ENCODE data around the gene SGPP2.

SGPP2 gene

GRCh38 chr2:222440673-222441422, 16.5 kb downstream of the SGPP2 start:
- H3K27ac Mint-ChIP-seq = no peak overlapping the region
- peaks cover 4% of the 10 kb centered on the region for H3K27me3 Mint-ChIP-seq
- no peaks in the 10 kb centered on the region for H3K4me1 Mint-ChIP-seq
- no peak overlapping the region for H3K4me3 Mint-ChIP-seq
- H3K9me3 Mint-ChIP-seq = no peaks in the 10 kb centered on the region
- no peaks in the 10 kb centered on the region for H3K36me3 Mint-ChIP-seq

GRCh38 chr2:222442665-222443064, 18.3 kb downstream of the SGPP2 start:
- Mint-ChIP-seq H3K4me3 (no peak overlapping the region), H3K27ac (no peak overlapping the region), H3K4me1 (no peaks in the 10 kb centered on the region), H3K27me3 (peaks cover 6% of the 10 kb centered on the region), H3K36me3 (no peaks in the 10 kb centered on the region), H3K9me3 (no peaks in the 10 kb centered on the region)

GRCh38 chr2:222445227-222445626, 20.9 kb downstream of the SGPP2 start:
- Mint-ChIP-seq H3K4me1 (no peaks in the 10 kb centered on the region), H3K9me3 (no peaks in the 10 kb centered on the region), H3K27me3 (peaks cover 7% of the 10 kb centered on the region), H3K36me3 (no peaks in the 10 kb centered on the region), H3K27ac (no peak overlapping the region), H3K4me3 (no peak overlapping the region)

- Mint-ChIP-seq H3K27me3 (peaks cover 9% of the 10 kb centered on the region), H3K36me3 (no peaks in the 10 kb centered on the region), H3K4me1 (no peaks in the 10 kb centered on the region), H3K4me3 (no peak overlapping the region), H3K9me3 (no peaks in the 10 kb centered on the region), H3K27ac (no peak overlapping the region)
Measured at GRCh38 chr2:222447131-222447530, 22.8 kb downstream of the SGPP2 start.

GRCh38 chr2:222448748-222449181, 24.4 kb downstream of the SGPP2 start:
- H3K4me1 Mint-ChIP-seq = no peaks in the 10 kb centered on the region
- H3K27ac Mint-ChIP-seq = no peak overlapping the region
- H3K4me3 Mint-ChIP-seq = no peak overlapping the region
- H3K27me3 Mint-ChIP-seq = peaks cover 12% of the 10 kb centered on the region
- H3K36me3 Mint-ChIP-seq = no peaks in the 10 kb centered on the region
- no peaks in the 10 kb centered on the region for H3K9me3 Mint-ChIP-seq

- Mint-ChIP-seq H3K9me3 (no peaks in the 10 kb centered on the region), H3K4me3 (no peak overlapping the region), H3K36me3 (no peaks in the 10 kb centered on the region), H3K4me1 (no peaks in the 10 kb centered on the region), H3K27me3 (peaks cover 10% of the 10 kb centered on the region), H3K27ac (no peak overlapping the region)
Measured at GRCh38 chr2:222450021-222450420, 25.7 kb downstream of the SGPP2 start.

GRCh38 chr2:222451224-222451674, 26.9 kb downstream of the SGPP2 start:
- no peak overlapping the region for H3K27ac Mint-ChIP-seq
- H3K4me3 Mint-ChIP-seq = no peak overlapping the region
- H3K36me3 Mint-ChIP-seq = no peaks in the 10 kb centered on the region
- peaks cover 6% of the 10 kb centered on the region for H3K27me3 Mint-ChIP-seq
- no peaks in the 10 kb centered on the region for H3K4me1 Mint-ChIP-seq
- H3K9me3 Mint-ChIP-seq = no peaks in the 10 kb centered on the region

GRCh38 chr2:222452422-222452950, 28.1 kb downstream of the SGPP2 start:
- H3K27me3 Mint-ChIP-seq = peaks cover 6% of the 10 kb centered on the region
- H3K9me3 Mint-ChIP-seq = no peaks in the 10 kb centered on the region
- H3K27ac Mint-ChIP-seq = no peak overlapping the region
- H3K4me1 Mint-ChIP-seq = no peaks in the 10 kb centered on the region
- H3K36me3 Mint-ChIP-seq = no peaks in the 10 kb centered on the region
- H3K4me3 Mint-ChIP-seq = no peak overlapping the region

- Mint-ChIP-seq H3K27ac (no peak overlapping the region), H3K4me1 (no peaks in the 10 kb centered on the region), H3K4me3 (no peak overlapping the region), H3K9me3 (no peaks in the 10 kb centered on the region), H3K36me3 (no peaks in the 10 kb centered on the region), H3K27me3 (peaks cover 3% of the 10 kb centered on the region)
Measured at GRCh38 chr2:222456479-222457077, 32.2 kb downstream of the SGPP2 start.

- Mint-ChIP-seq H3K27me3 (no peaks in the 10 kb centered on the region), H3K4me3 (no peak overlapping the region), H3K9me3 (no peaks in the 10 kb centered on the region), H3K27ac (no peak overlapping the region), H3K4me1 (no peaks in the 10 kb centered on the region), H3K36me3 (no peaks in the 10 kb centered on the region)
Measured at GRCh38 chr2:222459983-222460382, 35.6 kb downstream of the SGPP2 start.

GRCh38 chr2:222465746-222466145, 41.4 kb downstream of the SGPP2 start:
- Mint-ChIP-seq H3K36me3 (no peaks in the 10 kb centered on the region), H3K4me3 (no peak overlapping the region), H3K9me3 (no peaks in the 10 kb centered on the region), H3K27me3 (peaks cover 5% of the 10 kb centered on the region), H3K27ac (no peak overlapping the region), H3K4me1 (no peaks in the 10 kb centered on the region)

- peaks cover 5% of the 10 kb centered on the region for H3K27me3 Mint-ChIP-seq
- no peaks in the 10 kb centered on the region for H3K4me1 Mint-ChIP-seq
- no peak overlapping the region for H3K4me3 Mint-ChIP-seq
- H3K9me3 Mint-ChIP-seq = no peaks in the 10 kb centered on the region
- no peaks in the 10 kb centered on the region for H3K36me3 Mint-ChIP-seq
- no peak overlapping the region for H3K27ac Mint-ChIP-seq
Measured at GRCh38 chr2:222468346-222468745, 44.0 kb downstream of the SGPP2 start.

GRCh38 chr2:222470802-222471468, 46.6 kb downstream of the SGPP2 start:
- Mint-ChIP-seq H3K9me3 (no peaks in the 10 kb centered on the region), H3K4me1 (no peaks in the 10 kb centered on the region), H3K36me3 (no peaks in the 10 kb centered on the region), H3K27me3 (peaks cover 2% of the 10 kb centered on the region), H3K4me3 (no peak overlapping the region), H3K27ac (no peak overlapping the region)

- no peaks in the 10 kb centered on the region for H3K36me3 Mint-ChIP-seq
- H3K4me1 Mint-ChIP-seq = no peaks in the 10 kb centered on the region
- no peak overlapping the region for H3K27ac Mint-ChIP-seq
- H3K27me3 Mint-ChIP-seq = peaks cover 4% of the 10 kb centered on the region
- H3K9me3 Mint-ChIP-seq = no peaks in the 10 kb centered on the region
- no peak overlapping the region for H3K4me3 Mint-ChIP-seq
Measured at GRCh38 chr2:222477962-222478608, 53.7 kb downstream of the SGPP2 start.

- no peak overlapping the region for H3K4me3 Mint-ChIP-seq
- H3K36me3 Mint-ChIP-seq = no peaks in the 10 kb centered on the region
- H3K9me3 Mint-ChIP-seq = no peaks in the 10 kb centered on the region
- no peak overlapping the region for H3K27ac Mint-ChIP-seq
- H3K4me1 Mint-ChIP-seq = no peaks in the 10 kb centered on the region
- H3K27me3 Mint-ChIP-seq = peaks cover 4% of the 10 kb centered on the region
Measured at GRCh38 chr2:222479859-222480258, 55.5 kb downstream of the SGPP2 start.

Measured in activated naive CD4-positive, alpha-beta T cell treated with anti-CD3 and anti-CD28 coated beads, Interleukin-2, amount 50 U/mL, for 24 hours (primary cell).